ENCODE results near the gene NUP155. TPM values are rescaled to one million over a fixed set of nuclear protein-coding genes. Genes with fewer than 3 reads are reported as not detected.

NUP155 gene
- total RNA-seq, 2 donors from 2014 or later = 68.6 to 75.3 TPM

- 69 to 84% methylated on average over 1 to 3 of the region's 3 CpGs for WGBS, 2 experiments (ENCODE audit: insufficient coverage in 1 of 2, insufficient read length in 1 of 2)
- Histone ChIP-seq H3K27me3 (ENCODE audit: control insufficient read depth, insufficient read depth, low read length, poor library complexity, severe bottlenecking) (no peaks in the 10 kb centered on the region), H3K4me1 (ENCODE audit: control insufficient read depth, insufficient read depth, low read length) (no peaks in the 10 kb centered on the region), H3K36me3 (ENCODE audit: control insufficient read depth, insufficient read depth, low read length) (peaks cover 17% of the 10 kb centered on the region), H3K4me3 (ENCODE audit: low read length) (no peak overlapping the region), H3K27ac (ENCODE audit: low read depth, low read length) (no peak overlapping the region), H3K9me3 (ENCODE audit: control insufficient read depth, low read length) (no peaks in the 10 kb centered on the region), H3K9ac (ENCODE audit: extremely low read depth, low read length, poor library complexity, severe bottlenecking) (no peak overlapping the region)
- no peak overlapping the region for H3K27ac Mint-ChIP-seq
- DNase-seq = no peak
- peaks cover 34% of the 10 kb centered on the region for H3K36me3 Mint-ChIP-seq (ENCODE audit: low read depth)
- no peaks in the 10 kb centered on the region for H3K4me1 Mint-ChIP-seq
- H3K27me3 Mint-ChIP-seq (ENCODE audit: insufficient read depth) = no peaks in the 10 kb centered on the region
- H3K4me3 Mint-ChIP-seq = no peak overlapping the region
- peaks cover 13% of the 10 kb centered on the region for H3K9me3 Mint-ChIP-seq
- TF ChIP-seq CTCF (conservative IDR thresholded peaks at IDR 0.05) = no peak
These were observed 41.6 kb upstream of the NUP155 start for GRCh38 chr5:37412515-37412914.

- DNase-seq = no peak
- H3K4me1 ChIP-seq (ENCODE audit: control insufficient read depth, insufficient read depth, low read length) = no peaks in the 10 kb centered on the region
- Mint-ChIP-seq H3K4me3 (no peak overlapping the region), H3K27ac (no peak overlapping the region), H3K4me1 (no peaks in the 10 kb centered on the region), H3K27me3 (ENCODE audit: insufficient read depth) (no peaks in the 10 kb centered on the region), H3K36me3 (ENCODE audit: low read depth) (peaks cover 43% of the 10 kb centered on the region), H3K9me3 (no peaks in the 10 kb centered on the region)
- WGBS, 2 experiments (ENCODE audit: insufficient coverage in 1 of 2, insufficient read length in 1 of 2) = 95 to 96% methylated on average over 4 of the region's 4 CpGs
- peaks cover 23% of the 10 kb centered on the region for H3K36me3 ChIP-seq (ENCODE audit: control insufficient read depth, insufficient read depth, low read length)
- no peak overlapping the region for H3K4me3 ChIP-seq (ENCODE audit: low read length)
- no peaks in the 10 kb centered on the region for H3K27me3 ChIP-seq (ENCODE audit: control insufficient read depth, insufficient read depth, low read length, poor library complexity, severe bottlenecking)
- H3K9ac ChIP-seq (ENCODE audit: extremely low read depth, low read length, poor library complexity, severe bottlenecking) = no peak overlapping the region
- no peak overlapping the region for H3K27ac ChIP-seq (ENCODE audit: low read depth, low read length)
- H3K9me3 ChIP-seq (ENCODE audit: control insufficient read depth, low read length) = no peaks in the 10 kb centered on the region
- no peak for TF ChIP-seq CTCF (conservative IDR thresholded peaks at IDR 0.05)
These were observed 29.6 kb upstream of the NUP155 start for GRCh38 chr5:37400501-37400900.

GRCh38 chr5:37396352-37396751 lies 25.4 kb upstream of the NUP155 start:
- H3K4me1 Mint-ChIP-seq = peaks cover 4% of the 10 kb centered on the region
- Histone ChIP-seq H3K36me3 (ENCODE audit: control insufficient read depth, insufficient read depth, low read length) (peaks cover 24% of the 10 kb centered on the region), H3K9me3 (ENCODE audit: control insufficient read depth, low read length) (no peaks in the 10 kb centered on the region), H3K27ac (ENCODE audit: low read depth, low read length) (no peak overlapping the region), H3K9ac (ENCODE audit: extremely low read depth, low read length, poor library complexity, severe bottlenecking) (no peak overlapping the region), H3K4me3 (ENCODE audit: low read length) (no peak overlapping the region), H3K27me3 (ENCODE audit: control insufficient read depth, insufficient read depth, low read length, poor library complexity, severe bottlenecking) (no peaks in the 10 kb centered on the region), H3K4me1 (ENCODE audit: control insufficient read depth, insufficient read depth, low read length) (no peaks in the 10 kb centered on the region)
- WGBS, 2 experiments (ENCODE audit: insufficient coverage in 1 of 2, insufficient read length in 1 of 2) = 92 to 95% methylated on average over 4 to 5 of the region's 5 CpGs
- no peaks in the 10 kb centered on the region for H3K9me3 Mint-ChIP-seq
- H3K27ac Mint-ChIP-seq = no peak overlapping the region
- no peaks in the 10 kb centered on the region for H3K27me3 Mint-ChIP-seq (ENCODE audit: insufficient read depth)
- DNase-seq = no peak
- H3K36me3 Mint-ChIP-seq (ENCODE audit: low read depth) = peaks cover 62% of the 10 kb centered on the region
- H3K4me3 Mint-ChIP-seq = no peak overlapping the region
- no peak for TF ChIP-seq CTCF (conservative IDR thresholded peaks at IDR 0.05)

All from endodermal cell (in vitro differentiated cells).